HG02759 (cell line): ENCODE measurements around the gene TELO2.

Source experiments
- ATAC-seq: cut with Tn5 transposase; IDR thresholded peaks from one replicate; pipeline ENCODE4 v1.9.1; 2021; ENCODE audit warnings: mild to moderate bottlenecking, moderate library complexity; ENCODE audit not compliant: unreplicated experiment

The TELO2 gene

DNA sequence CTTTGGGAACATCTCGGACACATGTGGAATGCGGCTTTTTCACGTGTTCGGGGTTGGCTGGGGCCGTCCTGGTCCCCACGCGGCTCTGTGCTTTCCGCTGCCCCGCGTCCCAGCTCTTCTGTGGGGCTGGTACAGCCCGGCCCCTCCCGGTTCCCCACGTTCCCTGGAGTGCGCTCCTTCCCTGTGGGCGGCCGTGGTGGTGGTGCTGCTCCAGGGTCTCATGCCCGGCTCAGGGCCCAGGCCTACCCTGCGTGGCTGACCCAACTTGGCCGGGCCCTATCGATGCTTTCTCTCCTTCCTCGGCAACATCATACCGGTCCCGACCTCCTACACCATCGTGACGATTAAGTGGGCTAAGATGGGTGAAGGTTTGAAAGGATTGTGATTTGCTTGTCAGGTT lies 3.3 kb downstream of the TELO2 start:
- no peak for ATAC-seq

DNA sequence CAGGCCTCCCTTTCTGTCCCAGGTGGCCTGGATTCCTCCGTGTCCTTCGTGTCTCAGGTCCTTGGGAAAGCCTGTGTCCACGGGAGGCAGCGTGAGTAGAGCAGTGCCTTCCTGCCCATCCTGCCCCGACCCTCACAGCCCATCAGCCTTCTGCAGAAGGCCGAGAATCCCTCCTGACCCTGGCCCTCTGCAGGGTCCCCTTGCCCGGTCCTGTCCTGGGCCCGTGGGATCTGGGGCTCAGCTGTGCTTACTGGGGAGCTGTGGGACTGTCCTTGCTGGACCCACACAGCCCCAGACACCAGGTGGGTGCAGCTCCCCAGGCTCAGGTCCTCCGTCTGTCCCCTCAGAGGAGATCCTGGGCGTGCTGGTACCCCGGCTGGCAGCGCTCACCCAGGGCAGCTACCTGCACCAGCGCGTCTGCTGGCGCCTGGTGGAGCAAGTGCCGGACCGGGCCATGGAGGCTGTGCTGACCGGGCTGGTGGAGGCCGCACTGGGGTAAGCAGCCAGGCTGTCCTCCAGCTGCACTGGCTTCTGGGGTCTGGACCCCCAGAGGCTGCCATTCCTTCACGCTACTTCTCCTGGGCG lies 3.9 kb downstream of the TELO2 start:
- no peak for ATAC-seq

DNA sequence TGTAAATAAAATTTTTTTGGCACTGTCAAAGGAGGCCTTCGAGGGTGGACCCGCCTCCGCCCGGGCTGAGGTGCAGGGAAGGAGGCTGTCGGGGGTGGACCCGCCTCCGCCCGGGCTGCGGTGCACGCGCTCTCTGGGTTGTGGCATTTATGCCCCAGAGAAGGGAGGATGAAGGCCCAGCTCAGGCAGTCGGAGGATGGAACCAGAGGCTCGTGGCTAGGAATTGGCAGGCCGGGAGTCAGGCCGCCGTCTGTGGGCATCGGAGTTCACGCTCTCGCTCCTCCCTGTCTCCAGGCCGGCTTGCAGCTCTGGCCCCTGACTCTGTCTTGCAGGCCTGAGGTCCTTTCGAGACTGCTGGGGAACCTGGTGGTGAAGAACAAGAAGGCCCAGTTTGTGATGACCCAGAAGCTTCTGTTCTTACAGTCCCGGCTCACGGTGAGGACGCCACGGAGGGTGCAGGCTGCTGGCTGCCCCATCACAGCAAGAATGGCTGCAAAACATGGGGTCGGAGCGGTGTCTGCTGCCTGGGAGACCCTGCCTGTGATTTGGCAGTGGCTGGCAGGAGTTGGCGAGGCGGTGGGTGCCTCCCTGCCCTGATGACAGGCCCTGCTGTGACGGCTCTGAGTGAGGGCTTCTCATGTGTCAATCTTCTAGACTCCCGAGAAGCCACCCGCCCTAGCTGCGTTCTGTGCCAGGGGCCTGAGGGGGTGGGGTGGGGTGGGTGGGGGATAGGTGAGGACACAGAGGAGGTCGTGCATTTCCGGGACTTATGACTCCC lies 5.9 kb downstream of the TELO2 start:
- ATAC-seq, result no peak

DNA sequence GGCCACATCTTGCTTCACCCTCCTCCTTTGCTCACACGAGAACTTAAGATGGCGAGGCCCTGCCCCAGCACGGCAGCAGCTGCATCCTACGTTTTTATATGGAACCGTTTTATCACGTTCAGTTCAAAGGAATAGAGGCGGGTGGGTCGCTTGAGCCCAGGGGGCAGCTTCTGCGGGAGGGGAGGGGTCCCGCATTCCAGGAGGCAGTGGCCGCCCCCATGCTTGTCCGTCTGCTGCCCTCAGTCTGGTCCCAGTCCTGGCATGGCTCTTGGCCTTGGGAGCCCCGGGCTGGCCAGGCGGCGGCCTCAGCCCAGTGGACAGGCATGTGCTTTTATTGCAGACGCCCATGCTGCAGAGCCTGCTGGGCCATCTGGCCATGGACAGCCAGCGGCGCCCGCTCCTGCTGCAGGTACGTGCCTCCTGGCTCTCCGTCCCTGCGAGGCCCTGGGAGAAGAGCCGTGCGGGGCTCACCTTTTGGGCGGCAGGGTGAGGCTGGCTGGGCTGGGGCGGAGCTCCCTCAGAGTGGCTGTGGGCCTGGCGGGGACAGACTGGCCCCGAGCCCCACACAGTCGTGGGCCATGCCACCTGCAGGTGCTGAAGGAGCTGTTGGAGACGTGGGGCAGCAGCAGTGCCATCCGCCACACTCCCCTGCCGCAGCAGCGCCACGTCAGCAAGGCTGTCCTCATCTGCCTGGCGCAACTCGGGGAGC lies 6.8 kb downstream of the TELO2 start:
- ATAC-seq, result no peak

DNA sequence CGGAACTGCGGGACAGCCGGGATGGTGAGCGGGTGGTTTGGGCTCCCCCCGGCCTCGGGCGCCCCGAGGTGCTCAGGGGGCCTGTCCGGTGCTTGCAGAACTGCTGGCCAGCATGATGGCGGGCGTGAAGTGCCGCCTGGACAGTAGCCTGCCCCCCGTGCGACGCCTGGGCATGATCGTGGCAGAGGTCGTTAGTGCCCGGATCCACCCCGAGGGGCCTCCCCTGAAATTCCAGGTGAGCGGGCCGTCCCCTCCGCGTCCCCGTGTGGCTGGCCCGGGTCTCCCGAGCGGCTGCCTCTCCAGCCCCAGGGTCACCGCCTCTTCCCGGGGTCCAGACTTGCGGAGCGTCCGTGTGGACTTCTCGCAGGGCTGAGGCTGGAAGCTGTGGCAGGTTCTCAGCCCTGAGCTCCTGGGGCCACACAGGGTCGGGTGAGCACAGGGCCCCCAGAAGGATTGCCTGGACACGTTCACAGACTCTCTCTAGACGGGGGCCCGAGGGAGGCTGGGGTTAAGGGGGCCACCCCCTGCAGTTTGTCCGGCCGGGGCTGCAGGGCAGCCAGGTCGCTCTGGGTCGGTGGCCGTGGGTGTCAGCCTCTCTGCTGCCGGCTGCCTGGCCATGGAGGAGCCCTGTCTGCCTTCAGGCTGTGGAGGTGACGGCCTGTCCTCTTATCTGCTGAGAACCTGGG lies 7.4 kb downstream of the TELO2 start:
- ATAC-seq, result no peak

DNA sequence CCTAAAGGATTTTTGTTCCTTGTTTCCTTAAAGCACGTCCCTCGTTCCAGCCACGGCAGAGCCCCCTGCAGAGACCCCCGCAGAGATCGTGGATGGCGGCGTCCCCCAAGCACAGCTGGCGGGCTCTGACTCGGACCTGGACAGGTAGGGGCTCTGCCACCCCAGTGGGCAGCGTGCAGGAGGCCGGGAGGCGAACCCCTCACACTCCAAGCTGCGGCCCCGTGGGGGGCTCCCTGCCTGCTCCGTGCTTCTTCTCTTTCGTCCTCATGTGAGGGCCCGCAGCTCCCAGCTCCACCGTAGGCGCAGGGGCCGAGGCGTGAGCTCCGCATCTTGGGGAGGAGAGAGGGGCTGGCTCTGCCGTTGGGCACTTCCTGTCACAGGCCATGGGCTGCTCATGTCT lies 8.5 kb downstream of the TELO2 start:
- ATAC-seq, result no peak

DNA sequence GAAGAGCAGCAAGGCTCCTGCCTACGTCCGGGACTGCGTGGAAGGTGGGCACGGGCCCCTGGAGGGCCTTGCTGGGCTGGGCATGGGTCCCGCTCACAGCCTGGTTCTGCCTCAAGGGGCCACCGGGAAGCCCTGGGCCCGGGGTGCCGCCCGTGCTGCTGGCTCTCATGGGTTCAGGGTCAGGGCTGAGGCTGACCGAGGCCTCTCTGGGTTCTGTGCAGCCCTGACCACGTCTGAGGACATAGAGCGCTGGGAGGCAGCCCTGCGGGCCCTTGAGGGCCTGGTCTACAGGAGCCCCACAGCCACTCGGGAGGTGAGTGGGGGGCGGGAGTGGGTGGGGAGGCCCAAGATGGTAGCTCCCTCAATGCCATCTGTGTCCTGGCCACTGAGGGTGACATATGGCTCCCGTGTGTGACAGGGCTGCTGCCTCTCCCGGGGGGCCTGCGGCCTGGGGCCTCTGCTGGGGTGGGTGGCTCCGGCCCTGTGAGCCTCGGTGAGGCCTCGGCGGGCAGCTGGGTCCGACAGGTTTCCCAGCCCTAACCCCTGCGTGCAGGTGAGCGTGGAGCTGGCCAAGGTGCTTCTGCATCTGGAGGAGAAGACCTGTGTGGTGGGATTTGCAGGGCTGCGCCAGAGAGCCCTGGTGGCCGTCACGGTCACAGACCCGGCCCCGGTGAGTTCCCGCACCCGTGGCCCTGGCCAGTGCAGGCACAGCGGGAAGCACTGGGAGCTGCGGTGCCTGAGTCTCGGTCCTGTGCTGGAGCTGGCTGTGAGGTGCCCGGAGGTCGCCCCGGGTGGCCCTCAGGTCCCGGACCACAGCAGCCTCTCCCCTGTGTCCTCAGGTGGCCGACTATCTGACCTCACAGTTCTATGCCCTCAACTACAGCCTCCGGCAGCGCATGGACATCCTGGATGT lies 9.2 kb downstream of the TELO2 start:
- no peak for ATAC-seq

DNA sequence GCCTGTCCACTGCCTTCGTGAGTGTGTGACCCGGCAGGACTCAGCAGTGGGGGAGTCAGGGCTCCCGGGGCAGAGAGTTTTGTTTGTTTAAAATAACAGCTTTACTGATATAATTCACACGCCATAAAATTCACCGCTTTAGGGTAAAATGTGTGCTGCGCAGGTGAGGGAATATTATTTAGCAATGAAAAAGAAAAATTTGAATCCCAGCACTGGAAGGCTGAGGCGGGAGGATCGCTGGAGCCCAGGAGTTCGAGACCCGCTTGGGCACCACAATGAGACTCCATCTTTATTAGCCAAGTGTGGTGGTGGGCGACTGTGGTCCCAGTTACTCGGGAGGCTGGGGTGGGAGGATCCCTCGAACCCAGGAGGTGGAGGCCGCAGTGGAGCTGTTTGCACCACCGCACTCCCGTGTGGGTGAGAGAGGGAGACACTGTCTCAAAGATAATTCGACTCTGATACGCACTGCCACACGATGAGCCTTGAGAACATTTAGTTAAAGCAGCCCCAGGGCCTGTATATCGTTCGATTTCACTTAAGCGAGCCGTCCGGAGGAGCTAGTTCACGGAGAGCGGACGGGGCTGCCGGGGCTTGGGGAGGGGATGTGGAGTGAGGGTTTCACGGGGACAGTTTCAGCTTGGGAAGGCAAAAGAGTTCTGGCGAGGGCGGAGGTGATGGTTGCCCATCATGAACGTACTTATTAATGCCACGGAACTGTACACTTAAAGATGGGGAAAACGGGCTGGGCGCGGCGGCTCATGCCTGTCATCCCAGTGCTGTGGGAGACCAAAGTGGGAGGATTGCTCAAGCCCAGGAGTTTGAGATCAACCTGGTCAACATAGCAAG lies 10.2 kb downstream of the TELO2 start:
- ATAC-seq, result no peak

DNA sequence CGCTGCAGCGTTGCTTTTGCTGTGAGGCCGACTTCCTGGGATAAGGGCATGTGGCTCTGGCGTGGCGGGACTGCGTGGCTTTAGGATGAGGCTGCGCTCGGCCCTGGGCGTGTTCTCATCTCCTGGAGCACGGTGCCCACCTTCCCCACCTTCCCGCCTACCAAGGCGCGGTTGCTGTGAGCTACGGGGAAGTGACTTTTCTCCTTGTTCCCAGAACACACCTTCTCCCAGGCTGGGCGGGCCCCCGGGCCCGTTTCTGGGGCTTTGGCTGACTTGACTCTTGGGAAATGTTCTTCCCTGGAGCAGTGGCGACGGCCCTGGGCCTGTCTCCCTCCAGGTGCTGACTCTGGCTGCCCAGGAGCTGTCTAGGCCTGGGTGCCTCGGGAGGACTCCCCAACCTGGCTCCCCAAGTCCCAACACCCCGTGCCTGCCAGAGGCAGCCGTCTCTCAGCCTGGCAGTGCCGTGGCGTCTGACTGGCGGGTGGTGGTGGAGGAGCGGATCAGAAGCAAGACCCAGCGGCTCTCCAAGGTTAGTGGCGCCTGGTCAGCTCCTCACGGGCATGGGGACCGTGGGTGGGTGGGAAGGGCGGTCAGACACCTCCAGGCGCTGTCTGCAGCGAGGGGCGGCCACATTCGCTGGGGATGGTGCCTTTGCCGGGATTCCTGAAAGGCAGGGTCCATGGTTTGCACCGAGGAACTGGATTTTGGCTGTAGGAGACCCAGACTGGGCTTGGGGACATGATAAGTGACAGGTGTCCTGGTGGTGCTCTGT lies 12.1 kb downstream of the TELO2 start:
- no peak for ATAC-seq

DNA sequence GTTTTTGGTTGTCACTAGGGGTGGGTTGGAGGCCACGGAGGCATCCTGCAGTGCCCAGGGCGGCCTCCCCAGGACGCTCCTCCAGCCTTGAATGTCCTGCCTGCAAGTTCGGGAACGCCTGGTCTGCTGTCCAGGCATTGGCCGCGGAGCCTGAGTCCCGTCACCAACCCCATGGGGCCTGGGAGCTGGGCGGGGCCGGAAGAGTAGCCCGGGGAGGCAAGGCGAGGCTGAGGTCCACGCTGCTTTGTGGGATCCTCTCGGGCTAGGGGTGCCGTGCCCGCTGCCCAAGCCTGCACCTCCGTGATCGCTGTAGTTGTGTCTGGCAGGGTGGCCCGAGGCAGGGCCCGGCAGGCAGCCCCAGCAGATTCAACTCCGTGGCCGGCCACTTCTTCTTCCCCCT lies 12.8 kb downstream of the TELO2 start:
- no peak for ATAC-seq

DNA sequence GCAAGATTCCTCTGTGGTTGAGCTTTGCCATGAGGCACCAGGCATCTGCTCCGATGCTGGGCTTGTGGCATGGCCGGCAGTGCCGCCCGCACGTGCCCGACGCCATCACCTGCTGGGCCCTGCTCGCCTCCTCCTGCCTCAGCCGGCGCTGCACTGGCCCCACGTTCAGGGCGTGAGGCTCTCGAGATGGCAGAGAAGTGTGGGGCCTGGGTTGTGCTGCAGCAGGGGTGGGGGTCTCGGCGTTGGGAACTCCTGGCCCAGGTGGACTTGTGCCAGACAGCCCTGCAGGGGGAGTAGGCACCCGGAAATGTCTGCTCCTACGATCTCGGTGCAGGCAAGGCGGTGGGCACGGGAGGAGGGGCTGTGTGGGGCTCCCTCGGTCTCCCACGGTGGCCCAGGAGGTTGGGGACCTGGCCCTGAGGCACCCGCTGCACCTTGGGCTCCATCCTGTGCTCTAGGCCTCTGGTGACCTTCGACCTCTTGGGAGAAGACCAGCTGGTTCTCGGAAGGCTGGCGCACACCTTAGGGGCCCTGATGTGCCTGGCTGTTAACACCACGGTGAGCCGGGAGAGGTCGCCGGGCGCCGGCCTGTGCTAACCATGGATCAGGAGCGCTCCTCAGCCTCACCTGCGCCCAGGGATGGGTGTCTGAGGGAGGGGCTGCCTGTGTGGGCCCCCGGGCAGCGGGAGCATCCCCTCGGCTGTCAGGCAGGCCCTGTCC lies 13.5 kb downstream of the TELO2 start:
- no peak for ATAC-seq

DNA sequence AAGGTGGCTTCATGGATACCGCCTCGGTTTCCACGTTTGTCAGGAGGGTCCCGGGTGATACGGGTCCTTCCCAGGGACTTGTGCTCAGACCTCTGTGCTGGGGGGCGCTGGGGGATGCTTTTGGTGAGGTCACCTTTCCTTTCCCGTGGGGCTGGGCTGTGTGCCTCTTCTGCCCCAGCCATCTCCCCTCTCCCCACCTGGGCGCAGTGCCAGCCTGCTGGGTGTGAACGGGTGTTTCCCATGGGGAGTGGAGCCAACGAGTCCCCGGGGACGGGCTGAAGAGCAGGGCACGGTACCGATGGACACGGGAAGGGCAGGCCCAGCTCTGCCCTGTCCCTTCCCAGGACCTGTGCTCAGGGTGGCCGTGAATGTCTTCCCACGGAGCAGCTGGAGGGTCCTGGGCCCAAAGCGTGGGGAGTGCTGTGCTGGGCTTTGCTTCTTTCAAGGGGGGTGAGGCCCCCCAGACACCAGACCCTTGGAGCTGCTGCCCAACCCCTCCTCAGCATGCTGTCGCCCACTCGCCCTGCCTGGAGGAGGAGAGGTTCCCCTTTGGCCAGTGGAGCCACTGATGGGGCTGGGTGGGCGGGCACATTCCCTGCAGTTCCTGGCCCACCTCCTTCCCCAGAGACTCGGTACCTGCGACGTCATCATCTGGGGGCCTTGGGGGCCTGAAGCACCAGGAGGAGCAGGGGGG lies 15.5 kb downstream of the TELO2 start:
- no peak for ATAC-seq

DNA sequence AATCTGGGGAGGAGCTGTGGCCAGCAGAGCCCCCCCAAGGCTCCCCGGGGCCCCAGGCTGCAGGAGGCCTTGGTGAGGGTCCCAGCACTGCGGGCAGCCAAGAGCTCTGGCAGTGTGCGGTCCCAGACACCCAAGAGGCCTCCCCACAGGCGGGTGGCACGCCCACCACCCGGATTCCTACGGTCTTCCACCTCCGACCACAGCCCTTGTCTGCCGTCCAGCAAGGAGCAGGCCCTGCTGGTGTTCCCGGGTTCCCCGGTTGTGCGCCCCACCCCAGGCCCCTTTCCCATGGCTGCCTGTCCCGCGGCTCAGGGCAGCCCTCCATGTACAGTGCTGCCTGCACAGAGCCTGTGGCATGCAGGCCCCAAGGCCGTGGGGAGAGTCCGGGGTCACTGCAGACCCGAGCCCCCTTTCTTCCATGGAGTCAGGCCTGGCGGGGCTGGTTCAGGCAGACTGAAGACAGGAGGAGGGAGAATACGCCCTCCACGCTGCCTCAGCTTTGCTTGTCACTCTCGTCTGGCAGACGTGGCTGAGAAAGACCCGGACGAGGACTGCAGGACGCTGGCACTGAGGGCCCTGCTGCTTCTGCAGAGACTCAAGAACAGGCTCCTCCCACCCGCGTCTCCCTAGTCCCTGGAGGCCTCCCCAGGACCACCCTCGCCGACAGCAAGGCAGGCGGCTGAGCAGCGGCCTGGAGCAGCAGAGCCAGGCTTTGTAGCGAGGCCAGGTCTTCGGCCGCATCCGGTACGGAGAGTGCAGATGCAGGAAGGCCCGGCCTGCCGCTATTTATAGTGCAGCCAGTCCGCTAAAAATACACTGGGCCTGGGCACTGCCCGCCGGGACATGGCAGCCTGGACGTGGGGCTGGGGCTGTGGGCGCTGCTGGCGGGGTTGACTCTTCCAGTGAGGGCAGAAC lies 16.4 kb downstream of the TELO2 start:
- no peak for ATAC-seq

DNA sequence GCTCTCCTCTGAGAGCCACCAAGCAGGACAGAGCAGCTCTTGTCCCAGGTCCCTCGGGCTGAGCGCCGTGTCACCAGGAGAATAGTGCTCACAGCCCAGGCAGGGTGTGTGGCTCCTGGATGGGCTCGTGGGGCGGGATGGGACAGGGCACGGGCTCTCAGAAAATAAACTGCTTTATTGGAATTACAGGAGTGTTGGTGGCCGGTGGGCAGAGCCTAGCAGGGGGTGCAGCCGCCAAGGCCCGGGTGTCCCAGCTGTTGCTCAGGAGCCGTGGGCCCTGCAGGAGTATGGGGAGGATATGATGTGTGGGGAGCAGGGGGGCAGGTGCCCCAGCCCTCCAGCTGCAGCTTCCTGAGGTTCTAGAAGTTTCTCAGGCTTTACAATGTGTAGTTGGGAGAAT lies 17.1 kb downstream of the TELO2 start:
- ATAC-seq, result no peak

DNA sequence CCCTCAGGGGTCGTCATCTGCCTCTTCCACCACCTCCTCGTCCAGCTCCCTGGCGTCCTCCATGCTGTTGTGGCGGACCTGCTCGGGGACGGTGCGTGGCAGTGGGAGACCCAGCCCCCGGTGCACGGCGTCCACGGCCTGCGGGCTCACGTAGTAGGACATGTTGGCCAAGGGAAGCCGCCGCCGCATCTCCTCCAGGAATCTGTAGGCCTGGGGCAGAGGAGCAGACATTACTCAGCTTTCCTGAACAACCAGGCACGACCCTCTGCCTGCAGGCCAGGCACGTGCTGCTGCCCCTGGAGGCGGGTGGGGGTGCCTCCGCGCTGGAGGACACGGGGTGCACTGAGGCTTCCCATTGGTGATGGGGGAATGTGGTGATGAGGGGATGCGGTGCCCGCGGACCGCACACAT lies 17.8 kb downstream of the TELO2 start:
- ATAC-seq, result no peak

DNA sequence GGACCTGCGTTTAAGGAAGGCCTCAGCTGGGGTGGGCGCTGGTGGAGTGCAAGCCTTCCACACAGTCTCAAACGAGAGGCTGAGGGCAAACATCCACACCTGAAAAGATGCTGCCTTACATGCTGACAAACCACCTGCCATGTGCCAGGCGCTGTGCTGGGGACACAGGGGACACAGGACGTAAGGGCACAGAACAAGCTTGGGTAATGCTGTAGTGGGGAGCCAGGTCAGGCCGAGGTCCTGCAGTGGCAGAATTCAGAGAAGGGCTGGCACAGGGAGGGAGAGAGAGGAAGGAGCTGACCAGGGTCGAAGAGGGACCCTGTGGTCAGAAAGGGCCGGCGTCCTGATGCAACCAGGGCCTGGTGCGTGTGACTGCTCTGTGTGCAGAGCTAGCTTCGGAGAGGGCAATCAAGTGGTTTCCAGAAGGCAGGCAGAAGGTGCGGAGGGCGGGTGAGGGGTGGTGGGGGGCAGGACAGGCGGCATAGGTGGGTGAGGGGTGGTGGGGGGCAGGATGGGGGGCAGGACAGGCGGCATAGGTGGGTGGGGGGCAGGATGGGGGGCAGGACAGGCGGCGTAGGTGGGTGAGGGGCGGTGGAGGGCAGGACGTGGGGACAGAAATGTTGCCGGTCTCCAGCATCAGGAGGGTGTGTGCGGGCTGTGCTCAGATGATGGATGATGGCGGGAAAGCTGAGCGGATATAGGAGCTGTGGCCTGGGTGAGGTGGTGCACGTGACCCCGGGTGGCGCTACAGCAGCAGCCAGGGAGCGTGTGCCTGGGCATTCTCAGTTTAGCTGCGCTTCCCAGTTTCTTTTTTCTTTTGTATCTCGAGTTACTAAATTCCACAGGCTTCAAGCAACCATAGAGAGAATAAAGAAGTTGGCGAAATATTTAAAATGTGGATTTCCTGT lies 18.8 kb downstream of the TELO2 start:
- ATAC-seq, result no peak
